GM19351 (cell line): Measurements from ENCODE around the gene ZNF213.
"Not testable (repeated sequence)": the region's sequence is repeated elsewhere in the genome, so short reads cannot be mapped to it uniquely, and the experiment has no call there.

Experiments
- ATAC-seq: cut with Tn5 transposase; IDR thresholded peaks from one replicate; pipeline ENCODE4 v1.9.1; 2021; ENCODE audit warnings: mild to moderate bottlenecking, moderate library complexity; ENCODE audit not compliant: unreplicated experiment

Gene ZNF213

GRCh38 chr16:3148256-3149192, 13.7 kb downstream of the ZNF213 start:
- no peak for ATAC-seq

- ATAC-seq, result no peak
Measured at GRCh38 chr16:3149193-3149530, 14.3 kb downstream of the ZNF213 start.

- peak; percentile 6 for ATAC-seq
Measured at GRCh38 chr16:3149630-3150345, 15.0 kb downstream of the ZNF213 start.

- peak; percentile 75 for ATAC-seq
Measured at GRCh38 chr16:3150346-3151218, 15.8 kb downstream of the ZNF213 start.

GRCh38 chr16:3152027-3152276, 17.1 kb downstream of the ZNF213 start:
- ATAC-seq, result no peak

GRCh38 chr16:3152277-3152990, 17.6 kb downstream of the ZNF213 start:
- no peak for ATAC-seq

GRCh38 chr16:3152991-3153368, 18.2 kb downstream of the ZNF213 start:
- ATAC-seq, result no peak

- ATAC-seq, result no peak
Measured at GRCh38 chr16:3155181-3155580, 20.4 kb downstream of the ZNF213 start.

- ATAC-seq, result no peak
Measured at GRCh38 chr16:3155972-3156371, 21.1 kb downstream of the ZNF213 start.

GRCh38 chr16:3157229-3158025, 22.6 kb downstream of the ZNF213 start:
- no peak for ATAC-seq

- no peak for ATAC-seq
Measured at GRCh38 chr16:3158026-3158509, 23.2 kb downstream of the ZNF213 start.

GRCh38 chr16:3158510-3159314, 23.9 kb downstream of the ZNF213 start:
- ATAC-seq, result peak; percentile 65

GRCh38 chr16:3161235-3162018, 26.6 kb downstream of the ZNF213 start:
- ATAC-seq, result no peak

- ATAC-seq, result no peak
Measured at GRCh38 chr16:3164121-3164991, 29.5 kb downstream of the ZNF213 start.

GRCh38 chr16:3165111-3165822, 30.4 kb downstream of the ZNF213 start:
- no peak for ATAC-seq

- no peak for ATAC-seq
Measured at GRCh38 chr16:3166505-3166886, 31.7 kb downstream of the ZNF213 start.

- not testable (repeated sequence) for ATAC-seq
Measured at GRCh38 chr16:3168729-3169128, 33.9 kb downstream of the ZNF213 start.
